Fibroblast of lung (primary cell): ENCODE data around the gene DLX4.

Source experiments
- CTCF ChIP-seq, 2 donors: IDR thresholded peaks in 1 of 2; conservative IDR thresholded peaks in 1 of 2; 1 replicate in 1 of 2; 2 replicates in 1 of 2; pipeline ENCODE4 v1.5.1; 2011 to 2012; ENCODE audit warnings: low read length in 2 of 2, control low read depth in 1 of 2, inconsistent platforms in 1 of 2, low read depth in 1 of 2, mild to moderate bottlenecking in 1 of 2
- EZH2 ChIP-seq: IDR thresholded peaks from 2 replicates; pipeline ENCODE4 v1.5.1; 2012; ENCODE audit warnings: low read length, control low read depth, mild to moderate bottlenecking; ENCODE audit errors: missing control alignments

GRCh38 chr17:49987290-49987585 is 18.2 kb downstream of the DLX4 start:
- TF ChIP-seq EZH2 (no peak), CTCF (conservative IDR thresholded peaks at IDR 0.05 in 1 of 2, IDR thresholded peaks at IDR 0.05 in 1 of 2; ENCODE audit: low read depth in 1 of 2, low read length in 2 of 2) (no peak)
